Neural cell (in vitro differentiated cells): ENCODE measurements around the gene SUPT4H1. TPM values are rescaled to one million over a fixed set of nuclear protein-coding genes. Genes with fewer than 3 reads are reported as not detected.

ENCODE experiments used
- H2AFZ ChIP-seq: fragments of 200-600, 300-800 bp; sonication (generic), shearing (Covaris generic); 2 replicates; pipeline ENCODE4 v1.6.0; 2014; ENCODE audit warnings: low read depth, mild to moderate bottlenecking, antibody characterized with exemption, low read length, moderate library complexity
- H3F3A ChIP-seq: fragments of 200-600 bp; shearing (Covaris generic); 2 replicates; pipeline ENCODE4 v1.6.1; 2016; ENCODE audit warnings: mild to moderate bottlenecking, moderate library complexity, mixed read lengths, antibody characterized with exemption, low read length; ENCODE audit not compliant: insufficient read depth, poor library complexity, severe bottlenecking
- H3K27ac ChIP-seq: fragments of 200-600, 300-800 bp; sonication (generic), shearing (Covaris generic); 2 replicates; pipeline ENCODE4 v1.5.1; 2014; ENCODE audit warnings: mild to moderate bottlenecking, low read length, moderate library complexity
- H3K27me3 ChIP-seq: fragments of 300-800, 200-600 bp; sonication (generic), shearing (Covaris generic); 2 replicates; pipeline ENCODE4 v1.6.0; 2014; ENCODE audit warnings: mild to moderate bottlenecking, low read depth, low read length, moderate library complexity; ENCODE audit not compliant: insufficient read depth
- H3K36me3 ChIP-seq: fragments of 300-800, 200-600 bp; sonication (generic), shearing (Covaris generic); 2 replicates; pipeline ENCODE4 v1.5.1; 2014; ENCODE audit warnings: mild to moderate bottlenecking, antibody characterized with exemption, low read length, moderate library complexity; ENCODE audit not compliant: insufficient read depth
- H3K4me2 ChIP-seq: fragments of 300-800, 200-600 bp; sonication (generic), shearing (Covaris generic); 2 replicates; pipeline ENCODE4 v1.6.0; 2014; ENCODE audit warnings: mild to moderate bottlenecking, low read length
- H3K4me3 ChIP-seq: fragments of 300-800, 200-600 bp; sonication (generic), shearing (Covaris generic); 2 replicates; pipeline ENCODE4 v1.5.1; 2014; ENCODE audit warnings: mild to moderate bottlenecking, low read length, moderate library complexity
- H3K79me2 ChIP-seq: fragments of 200-600 bp; shearing (Covaris generic); replicated peaks from 2 replicates; pipeline ENCODE4 v1.6.0; 2014; ENCODE audit warnings: mild to moderate bottlenecking, low read length, moderate library complexity; ENCODE audit not compliant: insufficient read depth
- H3K9ac ChIP-seq: fragments of 300-800, 200-600 bp; sonication (generic), shearing (Covaris generic); 2 replicates; pipeline ENCODE4 v1.6.1; 2016; ENCODE audit warnings: mild to moderate bottlenecking, low read length, mixed read lengths
- H3K9me2 ChIP-seq: fragments of 200-600 bp; shearing (Covaris generic); 2 replicates; pipeline ENCODE4 v1.6.1; 2016; ENCODE audit warnings: mild to moderate bottlenecking, low read length, mixed read lengths; ENCODE audit not compliant: insufficient read depth
- H3K9me3 ChIP-seq: fragments of 200-600, 300-800 bp; sonication (generic), shearing (Covaris generic); 2 replicates; pipeline ENCODE4 v1.6.1; 2016; ENCODE audit warnings: mild to moderate bottlenecking, mixed run types, low read length, moderate library complexity, mixed read lengths
- H4K20me1 ChIP-seq: fragments of 200-600 bp; shearing (Covaris generic); 2 replicates; pipeline ENCODE4 v1.6.1; 2016; ENCODE audit warnings: mild to moderate bottlenecking, mixed run types; ENCODE audit not compliant: insufficient read depth
- CTCF ChIP-seq: fragments of 450-650 bp; IDR thresholded peaks from 2 replicates; pipeline ENCODE4 v1.5.1; 2014; ENCODE audit warnings: antibody characterized with exemption, mild to moderate bottlenecking, moderate library complexity; ENCODE audit not compliant: poor library complexity, severe bottlenecking
- EP300 ChIP-seq: fragments of 450-650 bp; conservative IDR thresholded peaks from 2 replicates; pipeline ENCODE4 v1.6.1; 2014; ENCODE audit warnings: antibody characterized with exemption, mild to moderate bottlenecking, moderate library complexity; ENCODE audit not compliant: poor library complexity, severe bottlenecking
- EZH2 ChIP-seq: fragments of 200-600, 300-800 bp; shearing (Covaris generic), sonication (generic); IDR thresholded peaks from 2 replicates; pipeline ENCODE4 v1.6.1; 2014; ENCODE audit warnings: antibody characterized with exemption, low read length, borderline replicate concordance, mild to moderate bottlenecking; ENCODE audit not compliant: insufficient read depth, poor library complexity, severe bottlenecking
- MXI1 ChIP-seq: fragments of 450-650 bp; conservative IDR thresholded peaks from 2 replicates; pipeline ENCODE4 v1.6.1; 2014; ENCODE audit warnings: antibody characterized with exemption, mild to moderate bottlenecking; ENCODE audit not compliant: poor library complexity, severe bottlenecking
- POLR2AphosphoS5 ChIP-seq: IDR thresholded peaks from 2 replicates; pipeline ENCODE4 v1.6.1; 2012
- RAD21 ChIP-seq: fragments of 450-650 bp; conservative IDR thresholded peaks from 2 replicates; pipeline ENCODE4 v1.6.1; 2014; ENCODE audit warnings: antibody characterized with exemption, mild to moderate bottlenecking, moderate library complexity
- SMC3 ChIP-seq: fragments of 450-650 bp; conservative IDR thresholded peaks from 2 replicates; pipeline ENCODE4 v1.6.1; 2014; ENCODE audit warnings: antibody characterized with exemption, mild to moderate bottlenecking, moderate library complexity; ENCODE audit not compliant: poor library complexity
- TAF1 ChIP-seq: IDR thresholded peaks from 2 replicates; pipeline ENCODE4 v1.6.1; 2012; ENCODE audit warnings: low read depth
- polyA plus RNA-seq: library from polyadenylated mRNA; depleted of rRNA; stranded (reverse); fragments of >200 nt; gene quantifications from 2 replicates; pipeline ENCODE4 v1.2.3, GENCODE V29; 2014
- TF ChIP-seq, protein P1 (sequence below): IDR thresholded peaks from 2 replicates; pipeline ENCODE4 v1.6.1; 2012; ENCODE audit warnings: borderline replicate concordance

The SUPT4H1 gene
- polyA plus RNA-seq, 1 donor from 2014 or later: 109 TPM

GRCh38 chr17:58378733-58379510 is 26.9 kb upstream of the SUPT4H1 start:
- no peak overlapping the region for H3K4me3 ChIP-seq
- H3K79me2 ChIP-seq: no peaks in the 10 kb centered on the region
- H3F3A ChIP-seq: no peaks in the 10 kb centered on the region
- TF ChIP-seq CTCF (no peak), MXI1 (no peak), EP300 (no peak), SMC3 (no peak), TAF1 (no peak), EZH2 (no peak), RAD21 (no peak), POLR2AphosphoS5 (no peak)
- TF ChIP-seq, protein P1, sequence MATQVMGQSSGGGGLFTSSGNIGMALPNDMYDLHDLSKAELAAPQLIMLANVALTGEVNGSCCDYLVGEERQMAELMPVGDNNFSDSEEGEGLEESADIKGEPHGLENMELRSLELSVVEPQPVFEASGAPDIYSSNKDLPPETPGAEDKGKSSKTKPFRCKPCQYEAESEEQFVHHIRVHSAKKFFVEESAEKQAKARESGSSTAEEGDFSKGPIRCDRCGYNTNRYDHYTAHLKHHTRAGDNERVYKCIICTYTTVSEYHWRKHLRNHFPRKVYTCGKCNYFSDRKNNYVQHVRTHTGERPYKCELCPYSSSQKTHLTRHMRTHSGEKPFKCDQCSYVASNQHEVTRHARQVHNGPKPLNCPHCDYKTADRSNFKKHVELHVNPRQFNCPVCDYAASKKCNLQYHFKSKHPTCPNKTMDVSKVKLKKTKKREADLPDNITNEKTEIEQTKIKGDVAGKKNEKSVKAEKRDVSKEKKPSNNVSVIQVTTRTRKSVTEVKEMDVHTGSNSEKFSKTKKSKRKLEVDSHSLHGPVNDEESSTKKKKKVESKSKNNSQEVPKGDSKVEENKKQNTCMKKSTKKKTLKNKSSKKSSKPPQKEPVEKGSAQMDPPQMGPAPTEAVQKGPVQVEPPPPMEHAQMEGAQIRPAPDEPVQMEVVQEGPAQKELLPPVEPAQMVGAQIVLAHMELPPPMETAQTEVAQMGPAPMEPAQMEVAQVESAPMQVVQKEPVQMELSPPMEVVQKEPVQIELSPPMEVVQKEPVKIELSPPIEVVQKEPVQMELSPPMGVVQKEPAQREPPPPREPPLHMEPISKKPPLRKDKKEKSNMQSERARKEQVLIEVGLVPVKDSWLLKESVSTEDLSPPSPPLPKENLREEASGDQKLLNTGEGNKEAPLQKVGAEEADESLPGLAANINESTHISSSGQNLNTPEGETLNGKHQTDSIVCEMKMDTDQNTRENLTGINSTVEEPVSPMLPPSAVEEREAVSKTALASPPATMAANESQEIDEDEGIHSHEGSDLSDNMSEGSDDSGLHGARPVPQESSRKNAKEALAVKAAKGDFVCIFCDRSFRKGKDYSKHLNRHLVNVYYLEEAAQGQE: no peak
- H3K36me3 ChIP-seq: no peaks in the 10 kb centered on the region
- H3K9me3 ChIP-seq: no peaks in the 10 kb centered on the region
- no peaks in the 10 kb centered on the region for H3K9me2 ChIP-seq
- no peak overlapping the region for H3K4me2 ChIP-seq
- no peak overlapping the region for H2AFZ ChIP-seq
- H3K27ac ChIP-seq: no peak overlapping the region
- no peaks in the 10 kb centered on the region for H4K20me1 ChIP-seq
- no peak overlapping the region for H3K9ac ChIP-seq
- no peaks in the 10 kb centered on the region for H3K27me3 ChIP-seq

- Histone ChIP-seq H3K27ac (no peak overlapping the region), H3K9me3 (no peaks in the 10 kb centered on the region), H3K36me3 (no peaks in the 10 kb centered on the region), H3K4me3 (no peak overlapping the region), H3K9me2 (no peaks in the 10 kb centered on the region), H3K4me2 (no peak overlapping the region), H3K27me3 (no peaks in the 10 kb centered on the region), H4K20me1 (no peaks in the 10 kb centered on the region), H2AFZ (no peak overlapping the region), H3F3A (no peaks in the 10 kb centered on the region), H3K9ac (no peak overlapping the region), H3K79me2 (no peaks in the 10 kb centered on the region)
- TF ChIP-seq MXI1 (no peak), EP300 (no peak), TAF1 (no peak), EZH2 (no peak), POLR2AphosphoS5 (no peak), RAD21 (no peak), SMC3 (no peak), CTCF (no peak)
- TF ChIP-seq, protein P1: no peak
Observed at GRCh38 chr17:58377661-58378060, 25.7 kb upstream of the SUPT4H1 start.
